Left lung (tissue), 10 donors: ENCODE results near the gene FABP7. TPM values are rescaled to one million over a fixed set of nuclear protein-coding genes. Genes with fewer than 3 reads are reported as not detected.
A peak's percentile ranks its signal among the peaks of the same experiment; 100 is the strongest.

Experiments used
- ATAC-seq: fragments of 200-7000 bp; cut with Tn5 transposase; one replicate; pipeline ENCODE4 v1.9.1; 2020; ENCODE audit warnings: moderate library complexity
- DNase-seq, 4 donors: peaks; one replicate each; pipeline ENCODE4 v3.0.0-alpha.2; 2013 to 2020
- H3K27ac ChIP-seq, 2 donors: fragments of 200-600 bp; sonication (generic) in 1 of 2; one replicate each; pipeline versions ENCODE4 v1.5.0 to v1.8.0; 2020 to 2021
- H3K27me3 ChIP-seq, 2 donors: fragments of 200-600 bp; sonication (generic) in 1 of 2; one replicate each; pipeline versions ENCODE4 v1.5.0 to v1.8.0; 2020 to 2021
- H3K36me3 ChIP-seq, 2 donors: fragments of 200-600 bp; sonication (generic) in 1 of 2; one replicate each; pipeline versions ENCODE4 v1.5.0 to v1.8.0; 2020 to 2021
- H3K4me1 ChIP-seq, 2 donors: fragments of 200-600 bp; one replicate each; pipeline ENCODE4 v1.8.0; 2021
- H3K4me3 ChIP-seq, 2 donors: fragments of 200-600 bp; sonication (generic) in 1 of 2; one replicate each; pipeline versions ENCODE4 v1.5.0 to v1.8.0; 2020 to 2021; ENCODE audit warnings: mild to moderate bottlenecking in 1 of 2
- H3K9me3 ChIP-seq, 2 donors: fragments of 200-600 bp; sonication (generic) in 1 of 2; one replicate each; pipeline versions ENCODE4 v1.5.0 to v1.8.0; 2020 to 2021
- intact Hi-C, 2 donors: fragments of 100-400 bp; cut with DNase I; formaldehyde crosslinking; loops; one replicate each; pipeline versions ENCODE4 v1.11.2 to v1.14.2; 2022
- polyA plus RNA-seq, 6 donors: library from polyadenylated mRNA; unstranded; fragments of 120-200 nt; gene quantifications; one replicate each; pipeline ENCODE4 v1.2.1, GENCODE V29; 2013; ENCODE audit not compliant: insufficient read length in 6 of 6
- total RNA-seq, 2 donors: library from RNA; stranded (reverse); fragmentation: NEBNext Ultra II Directional; extraction: Animal tissue kit (Norgen Biotek cat#: 25700); gene quantifications; one replicate each; pipeline ENCODE4 v1.2.1, GENCODE V29; 2021
- TF ChIP-seq, protein P1 (sequence below), 2 donors: fragments of 200-600 bp; sonication (generic) in 1 of 2; IDR thresholded peaks; one replicate each; pipeline versions ENCODE4 v1.5.0 to v1.8.0; 2021; ENCODE audit warnings: antibody characterized with exemption in 2 of 2
- donor health status: DM: no; HTN: yes; CAD: no.
- donor health status: DM: no; HTN: no; CAD: no.

Gene FABP7
- total and polyA plus RNA-seq, 8 donors = 7.1 to 39.3 (median 16.6) TPM; not detected in 2

DNA sequence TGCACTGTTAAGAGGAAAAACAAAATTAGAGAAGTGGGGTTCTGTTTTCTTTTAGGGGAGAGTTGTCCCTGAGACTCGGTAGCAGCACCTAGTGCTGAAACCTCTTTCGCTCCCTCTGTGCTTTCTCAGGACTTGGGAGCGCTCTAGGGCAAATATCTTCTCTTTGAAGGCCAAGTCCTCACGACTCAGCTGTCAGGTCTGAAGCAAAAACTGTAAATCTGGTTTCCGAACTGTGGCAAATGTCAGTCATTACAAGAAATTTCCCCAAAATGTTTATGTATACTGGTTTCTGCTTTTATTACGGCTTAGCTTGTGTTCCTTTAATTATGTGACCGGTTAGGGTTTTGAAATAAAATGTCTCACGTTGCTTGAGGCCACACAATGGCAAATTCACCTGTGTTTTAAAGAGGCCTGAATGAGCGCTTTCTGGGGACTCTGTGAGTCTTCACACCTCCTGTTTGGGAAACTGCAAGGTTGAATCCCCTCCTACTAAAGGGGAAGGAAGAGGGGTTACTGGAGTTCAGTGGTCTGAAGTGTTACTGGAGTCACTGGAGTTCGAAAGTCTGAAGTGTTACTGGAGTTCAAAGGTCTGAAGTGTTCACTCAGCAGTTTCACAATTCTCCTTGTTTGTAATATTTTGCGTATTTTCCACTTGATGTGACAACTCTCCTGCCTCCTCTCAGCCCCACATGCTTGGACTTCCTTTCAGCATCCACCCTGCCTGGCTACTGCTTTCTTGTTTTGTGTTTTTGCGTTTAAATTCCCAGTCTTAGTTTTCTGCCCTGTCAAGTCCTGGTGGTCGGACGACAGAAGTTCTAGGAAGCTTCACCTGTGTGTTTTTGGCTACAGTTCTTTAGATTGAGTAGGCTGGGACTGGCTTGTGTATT, 11.2 kb downstream of the FABP7 start:
- Histone ChIP-seq H3K4me3 (peak overlapping the region; percentile 58 to 82), H3K27ac (peak overlapping the region; percentile 97 to 98), H3K36me3 (no peaks in the 10 kb centered on the region), H3K9me3 (no peaks in the 10 kb centered on the region), H3K4me1 (peaks cover 6 to 39% of the 10 kb centered on the region in 2 donors), H3K27me3 (peaks cover 0 to 23% of the 10 kb centered on the region in 2 donors)
- intact Hi-C loops = no loop called here
- DNase-seq = peak in 2 of 4 donors; percentile 44 to 52
- peak; percentile 61 for ATAC-seq
- TF ChIP-seq, protein P1, sequence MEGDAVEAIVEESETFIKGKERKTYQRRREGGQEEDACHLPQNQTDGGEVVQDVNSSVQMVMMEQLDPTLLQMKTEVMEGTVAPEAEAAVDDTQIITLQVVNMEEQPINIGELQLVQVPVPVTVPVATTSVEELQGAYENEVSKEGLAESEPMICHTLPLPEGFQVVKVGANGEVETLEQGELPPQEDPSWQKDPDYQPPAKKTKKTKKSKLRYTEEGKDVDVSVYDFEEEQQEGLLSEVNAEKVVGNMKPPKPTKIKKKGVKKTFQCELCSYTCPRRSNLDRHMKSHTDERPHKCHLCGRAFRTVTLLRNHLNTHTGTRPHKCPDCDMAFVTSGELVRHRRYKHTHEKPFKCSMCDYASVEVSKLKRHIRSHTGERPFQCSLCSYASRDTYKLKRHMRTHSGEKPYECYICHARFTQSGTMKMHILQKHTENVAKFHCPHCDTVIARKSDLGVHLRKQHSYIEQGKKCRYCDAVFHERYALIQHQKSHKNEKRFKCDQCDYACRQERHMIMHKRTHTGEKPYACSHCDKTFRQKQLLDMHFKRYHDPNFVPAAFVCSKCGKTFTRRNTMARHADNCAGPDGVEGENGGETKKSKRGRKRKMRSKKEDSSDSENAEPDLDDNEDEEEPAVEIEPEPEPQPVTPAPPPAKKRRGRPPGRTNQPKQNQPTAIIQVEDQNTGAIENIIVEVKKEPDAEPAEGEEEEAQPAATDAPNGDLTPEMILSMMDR (IDR thresholded peaks at IDR 0.05) = no peak

DNA sequence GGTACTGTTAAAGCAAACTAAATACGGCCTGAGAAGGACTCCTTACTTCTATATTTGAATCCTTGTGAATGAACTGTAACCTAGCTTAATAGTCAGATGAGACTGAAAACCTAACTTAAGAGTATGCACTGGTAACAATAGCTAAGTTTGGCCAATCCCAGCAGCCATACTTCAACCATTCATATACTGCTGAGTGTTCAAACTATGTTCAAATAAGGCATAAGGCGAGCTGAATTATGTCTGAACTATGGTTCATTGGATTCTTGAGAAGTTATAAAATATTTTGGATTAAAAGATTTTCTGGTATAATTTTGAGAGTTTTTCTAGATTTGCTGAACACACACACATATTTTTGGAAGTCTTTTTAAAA, 11.8 kb downstream of the FABP7 start:
- intact Hi-C loops = no loop called here
- Histone ChIP-seq H3K27ac (peak overlapping the region; percentile 97 to 98), H3K9me3 (no peaks in the 10 kb centered on the region), H3K36me3 (no peaks in the 10 kb centered on the region), H3K4me1 (peaks cover 6 to 39% of the 10 kb centered on the region in 2 donors), H3K4me3 (peak overlapping the region in 1 of 2 donors; percentile 82), H3K27me3 (peaks cover 0 to 23% of the 10 kb centered on the region in 2 donors)
- no peak for ATAC-seq
- TF ChIP-seq, protein P1 (IDR thresholded peaks at IDR 0.05) = no peak
- DNase-seq = no peak

DNA sequence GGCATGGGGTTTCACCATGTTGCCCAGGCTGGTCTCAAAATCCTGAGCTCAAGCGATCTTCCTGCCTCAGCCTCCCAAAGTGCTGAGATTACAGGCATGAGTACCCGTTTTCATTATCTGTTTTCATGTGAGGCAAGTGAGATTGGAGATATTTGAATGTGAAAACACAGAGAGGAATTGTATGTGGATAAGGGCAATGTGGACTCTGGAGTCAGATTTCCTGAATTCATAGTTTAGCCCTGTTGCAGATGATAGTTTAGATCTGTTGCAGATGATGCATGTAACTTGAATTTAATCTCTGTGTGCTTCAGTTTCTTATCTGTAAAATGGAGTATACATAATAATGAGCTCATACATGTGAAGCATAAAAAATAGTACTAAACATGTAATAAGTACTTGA, 13.2 kb downstream of the FABP7 start:
- no peaks in the 10 kb centered on the region for H3K9me3 ChIP-seq
- peaks cover 0 to 5% of the 10 kb centered on the region in 2 donors for H3K36me3 ChIP-seq
- H3K27ac ChIP-seq = no peak overlapping the region
- H3K4me3 ChIP-seq = no peak overlapping the region
- H3K27me3 ChIP-seq = peaks cover 0 to 18% of the 10 kb centered on the region in 2 donors
- peaks cover 6 to 39% of the 10 kb centered on the region in 2 donors for H3K4me1 ChIP-seq
- TF ChIP-seq, protein P1 (IDR thresholded peaks at IDR 0.05) = no peak
- intact Hi-C loops = no loop called here
- DNase-seq = no peak
- no peak for ATAC-seq

DNA sequence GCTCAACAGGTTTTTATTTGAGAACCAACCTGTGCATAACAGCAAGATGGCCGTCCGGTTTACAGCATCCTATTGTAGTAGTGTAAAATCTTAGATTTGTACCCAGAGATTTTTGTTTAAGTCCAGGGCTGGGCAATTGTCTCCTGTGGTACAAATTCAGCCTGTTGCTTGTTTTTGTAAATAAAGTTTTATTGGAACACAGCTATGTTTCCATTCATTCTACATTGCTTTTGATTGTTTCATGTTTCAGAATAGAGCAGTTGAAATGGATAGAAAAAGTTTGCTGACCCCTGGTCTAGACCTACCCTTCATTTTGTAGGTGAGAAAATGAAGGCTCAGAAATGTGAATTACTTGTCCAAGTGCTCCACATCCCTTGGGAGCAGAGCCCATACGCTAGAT, 18.0 kb downstream of the FABP7 start:
- DNase-seq (no peak), ATAC-seq (no peak)
- Histone ChIP-seq H3K27me3 (no peaks in the 10 kb centered on the region), H3K9me3 (no peaks in the 10 kb centered on the region), H3K27ac (peak overlapping the region in 1 of 2 donors; percentile 28), H3K4me1 (peaks cover 9 to 26% of the 10 kb centered on the region in 2 donors), H3K36me3 (peaks cover 0 to 22% of the 10 kb centered on the region in 2 donors), H3K4me3 (no peak overlapping the region)
- intact Hi-C loops = no loop called here
- TF ChIP-seq, protein P1 (IDR thresholded peaks at IDR 0.05) = no peak

DNA sequence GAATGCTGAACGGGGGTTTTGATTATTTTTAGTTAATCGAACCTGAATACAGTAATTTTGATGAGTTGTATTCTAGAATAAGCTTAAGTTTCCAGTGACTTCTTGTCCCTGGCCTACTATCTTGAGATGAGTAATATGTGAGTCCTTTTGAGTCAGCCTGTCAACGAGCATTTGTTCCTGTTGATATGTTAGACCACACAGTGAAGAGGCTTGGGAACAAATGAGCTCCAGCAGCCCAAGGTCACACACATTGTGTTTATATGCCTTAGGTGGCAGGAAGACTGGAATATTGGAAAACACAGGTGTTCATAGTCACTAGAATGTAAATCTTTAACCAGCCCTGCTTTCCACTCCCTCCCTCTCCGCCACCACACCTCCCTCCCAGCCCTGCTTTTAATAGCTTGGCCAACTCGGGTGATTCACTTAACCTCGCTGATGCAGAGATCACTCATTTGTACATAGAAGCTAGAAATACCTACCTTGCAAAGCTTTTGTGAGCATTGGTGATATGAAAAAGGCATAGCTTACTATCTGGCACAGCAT, 18.7 kb downstream of the FABP7 start:
- Histone ChIP-seq H3K4me1 (peaks cover 9 to 20% of the 10 kb centered on the region in 2 donors), H3K9me3 (no peaks in the 10 kb centered on the region), H3K27ac (peak overlapping the region in 1 of 2 donors; percentile 28), H3K27me3 (no peaks in the 10 kb centered on the region), H3K36me3 (peaks cover 0 to 22% of the 10 kb centered on the region in 2 donors), H3K4me3 (no peak overlapping the region)
- DNase-seq (peak in 1 of 4 donors; percentile 70), ATAC-seq (peak; percentile 94)
- TF ChIP-seq, protein P1 (IDR thresholded peaks at IDR 0.05) = no peak
- intact Hi-C loops = no loop called here
